M059J (cell line): Measurements from ENCODE around the gene PACSIN1. TPM values are rescaled to one million over a fixed set of nuclear protein-coding genes. Genes with fewer than 3 reads are reported as not detected.

Source experiments
- DNase-seq: peaks from one replicate; pipeline ENCODE4 v3.0.0-alpha.2; 2012; ENCODE audit warnings: low read depth
- total RNA-seq: library from RNA; depleted of rRNA; stranded (reverse); fragments of >200 nt; shearing (Covaris generic); gene quantifications from 2 replicates; pipeline ENCODE4 v1.2.3, GENCODE V29; 2014

Gene PACSIN1
- total RNA-seq, 1 experiment from 2014 or later = 0.20 TPM

DNA sequence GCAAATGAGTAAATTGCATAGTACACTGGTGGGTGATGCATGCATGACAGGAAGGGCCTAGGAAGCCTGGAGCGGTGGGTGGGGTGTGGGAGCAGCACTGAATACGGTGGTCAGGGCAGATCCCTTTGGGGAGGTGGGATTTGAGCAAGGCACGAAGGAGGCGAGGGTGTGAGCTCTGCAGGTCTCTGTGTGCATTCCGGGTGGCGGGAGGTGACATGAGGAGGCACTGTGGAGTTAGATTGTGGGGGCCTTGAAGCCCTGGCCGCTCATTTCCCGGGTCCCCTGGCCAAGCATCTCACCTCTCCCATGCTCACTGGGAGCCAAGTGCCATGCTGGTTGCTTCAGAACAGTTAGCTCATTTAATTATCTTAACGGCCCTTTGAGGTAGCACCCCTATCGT, 96.5 kb downstream of the PACSIN1 start:
- DNase-seq = no peak

- no peak for DNase-seq
Observed at GRCh38 chr6:34562861-34563512, 97.1 kb downstream of the PACSIN1 start.

DNA sequence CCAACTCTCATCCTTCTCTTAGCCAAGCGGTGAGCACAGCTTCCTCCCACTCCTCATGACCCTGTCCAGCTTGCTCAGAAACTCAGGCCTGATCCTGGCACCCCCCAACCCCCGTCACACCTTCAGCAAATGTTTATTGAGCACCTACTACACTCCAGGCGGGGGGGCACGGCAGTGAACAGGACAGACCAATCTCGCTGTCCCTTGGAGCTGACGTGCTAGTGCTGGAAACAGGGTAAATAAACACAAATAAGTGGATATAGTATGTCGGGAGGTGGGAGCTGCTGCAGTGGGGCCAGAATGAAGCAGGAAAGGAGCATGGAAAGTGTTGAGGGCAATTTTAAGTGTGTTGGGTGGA, 97.6 kb downstream of the PACSIN1 start:
- no peak for DNase-seq

- DNase-seq = no peak
Observed at GRCh38 chr6:34564181-34564580, 98.3 kb downstream of the PACSIN1 start.

DNA sequence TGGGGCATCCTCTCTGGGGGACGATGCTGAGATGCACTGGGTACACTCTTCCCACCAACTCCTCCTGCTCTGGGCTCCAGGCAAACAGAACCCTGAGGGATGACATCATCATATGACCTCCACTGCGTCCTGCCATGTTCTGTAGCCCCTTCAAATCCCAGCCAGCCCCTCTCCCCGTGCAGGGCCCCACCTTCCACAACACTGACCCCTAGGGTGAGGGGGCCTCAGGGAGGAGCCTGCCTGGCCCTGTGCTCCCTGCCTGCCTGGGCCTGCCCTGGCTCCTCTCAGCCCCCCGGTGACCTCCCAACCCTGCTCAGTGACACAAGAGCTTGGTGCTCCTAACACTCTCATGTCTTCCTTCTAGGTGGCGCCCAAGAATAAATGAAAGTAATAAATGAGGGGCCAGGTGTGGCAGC, 99.9 kb downstream of the PACSIN1 start:
- no peak for DNase-seq

- DNase-seq = no peak
Observed at GRCh38 chr6:34566830-34567546, 101.1 kb downstream of the PACSIN1 start.

GRCh38 chr6:34568341-34569201, 102.7 kb downstream of the PACSIN1 start:
- peak; percentile 68 for DNase-seq

- no peak for DNase-seq
Observed at GRCh38 chr6:34569361-34569973, 103.6 kb downstream of the PACSIN1 start.

GRCh38 chr6:34570066-34570833, 104.4 kb downstream of the PACSIN1 start:
- DNase-seq = no peak

DNA sequence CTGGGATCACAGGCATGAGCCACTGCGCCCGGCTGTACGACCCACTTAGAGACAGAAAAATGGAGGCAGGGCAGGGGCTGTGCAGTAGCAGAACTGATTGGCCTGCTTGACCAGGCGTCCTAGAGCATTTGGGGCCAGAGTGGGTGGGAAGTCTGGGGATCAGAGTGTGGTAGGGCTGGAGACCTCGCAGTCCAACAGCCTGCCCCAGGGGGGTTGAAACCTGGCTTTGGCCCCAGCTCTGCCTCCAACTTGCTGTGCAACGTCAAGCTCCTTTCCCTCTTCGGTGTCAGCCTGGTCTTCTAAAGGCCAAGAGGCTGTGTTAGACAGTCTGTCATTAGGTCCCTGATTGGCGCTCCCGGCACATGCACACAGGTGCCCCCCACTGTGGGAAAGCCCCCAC, 105.5 kb downstream of the PACSIN1 start:
- no peak for DNase-seq

GRCh38 chr6:34572021-34572420, 106.1 kb downstream of the PACSIN1 start:
- DNase-seq = no peak

GRCh38 chr6:34572585-34572984, 106.7 kb downstream of the PACSIN1 start:
- no peak for DNase-seq

DNA sequence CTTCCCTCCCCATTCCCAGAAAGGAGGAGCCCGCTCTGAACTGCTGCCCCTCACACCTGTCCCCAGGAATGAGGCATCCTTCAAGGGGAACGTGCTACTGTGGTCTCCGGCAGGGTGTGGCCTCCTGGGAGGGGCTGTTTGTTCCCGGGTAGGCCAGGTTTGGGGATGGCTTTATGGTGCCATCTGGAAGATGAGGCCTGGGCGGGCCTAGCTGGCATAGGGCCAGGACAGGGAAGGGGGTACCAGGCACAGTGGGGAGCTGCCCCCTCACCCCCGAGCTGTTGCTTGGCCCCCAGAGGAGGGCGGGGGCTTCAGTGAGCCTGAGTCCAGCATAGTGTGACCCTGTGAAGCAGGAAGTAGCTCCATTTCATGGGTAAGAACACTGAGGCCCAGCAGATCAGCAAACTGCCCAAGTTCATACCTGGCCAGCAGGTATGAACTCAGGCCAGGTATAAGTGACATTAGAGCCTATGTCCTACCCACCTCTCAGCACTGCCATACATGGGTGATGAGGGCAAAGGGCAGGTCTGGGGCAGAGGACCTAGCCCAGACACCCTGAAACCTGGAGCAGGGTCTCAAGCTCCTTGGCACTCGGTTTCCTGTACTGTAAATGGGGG, 107.8 kb downstream of the PACSIN1 start:
- DNase-seq = no peak

DNA sequence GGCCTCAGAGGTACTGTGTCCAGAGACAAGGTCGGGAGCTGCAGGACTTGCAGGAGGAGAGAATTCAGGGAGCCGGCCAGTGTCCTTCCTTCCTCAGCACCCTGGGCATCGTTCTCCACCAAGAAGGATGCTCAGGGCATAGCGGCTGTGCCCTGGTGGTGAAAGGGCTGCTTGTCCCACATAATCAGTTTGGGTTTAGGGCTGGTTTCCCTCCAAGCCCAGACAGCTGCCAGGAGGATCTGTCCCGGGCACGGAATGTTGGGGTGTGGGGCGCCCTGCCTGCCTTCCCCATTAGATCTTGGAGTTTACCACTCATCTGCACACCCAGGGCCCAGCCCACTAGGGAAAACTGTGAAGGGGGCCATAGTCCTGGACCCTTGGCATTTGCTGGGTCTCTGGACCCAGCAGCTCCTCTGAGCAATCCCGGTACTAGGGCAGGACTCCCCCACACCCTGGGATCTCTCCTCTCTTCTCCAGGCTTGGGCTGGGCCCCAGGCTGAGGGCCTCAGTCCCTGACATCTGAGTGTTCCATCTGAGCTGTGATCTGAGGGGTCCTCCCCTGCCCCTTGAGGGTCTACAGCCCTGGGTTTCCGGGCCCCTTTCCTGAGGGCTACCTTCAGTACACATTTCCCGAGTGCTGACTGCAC, 108.9 kb downstream of the PACSIN1 start:
- DNase-seq = no peak

DNA sequence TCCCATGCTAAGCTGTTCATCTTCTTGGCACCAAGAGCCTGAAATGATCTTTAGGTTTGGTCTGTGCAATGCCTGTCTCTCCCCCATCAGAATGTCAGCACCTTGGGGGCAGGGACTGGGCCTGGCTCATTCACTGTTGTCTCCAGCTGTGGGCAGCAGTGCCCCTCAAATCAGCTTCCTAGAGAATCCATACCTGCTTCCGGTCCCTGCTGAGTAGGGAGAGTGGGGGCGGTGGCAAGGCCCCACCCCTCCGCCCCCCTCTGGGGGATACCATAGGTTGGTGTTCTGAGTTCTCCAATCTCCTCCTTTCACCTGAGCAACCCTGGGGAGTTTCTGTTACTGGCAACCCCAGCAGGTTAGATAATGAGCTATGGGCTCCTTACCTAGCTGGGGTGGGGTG, 109.5 kb downstream of the PACSIN1 start:
- DNase-seq = no peak

- DNase-seq = peak; percentile 39
Observed at GRCh38 chr6:34576286-34576955, 110.5 kb downstream of the PACSIN1 start.

DNA sequence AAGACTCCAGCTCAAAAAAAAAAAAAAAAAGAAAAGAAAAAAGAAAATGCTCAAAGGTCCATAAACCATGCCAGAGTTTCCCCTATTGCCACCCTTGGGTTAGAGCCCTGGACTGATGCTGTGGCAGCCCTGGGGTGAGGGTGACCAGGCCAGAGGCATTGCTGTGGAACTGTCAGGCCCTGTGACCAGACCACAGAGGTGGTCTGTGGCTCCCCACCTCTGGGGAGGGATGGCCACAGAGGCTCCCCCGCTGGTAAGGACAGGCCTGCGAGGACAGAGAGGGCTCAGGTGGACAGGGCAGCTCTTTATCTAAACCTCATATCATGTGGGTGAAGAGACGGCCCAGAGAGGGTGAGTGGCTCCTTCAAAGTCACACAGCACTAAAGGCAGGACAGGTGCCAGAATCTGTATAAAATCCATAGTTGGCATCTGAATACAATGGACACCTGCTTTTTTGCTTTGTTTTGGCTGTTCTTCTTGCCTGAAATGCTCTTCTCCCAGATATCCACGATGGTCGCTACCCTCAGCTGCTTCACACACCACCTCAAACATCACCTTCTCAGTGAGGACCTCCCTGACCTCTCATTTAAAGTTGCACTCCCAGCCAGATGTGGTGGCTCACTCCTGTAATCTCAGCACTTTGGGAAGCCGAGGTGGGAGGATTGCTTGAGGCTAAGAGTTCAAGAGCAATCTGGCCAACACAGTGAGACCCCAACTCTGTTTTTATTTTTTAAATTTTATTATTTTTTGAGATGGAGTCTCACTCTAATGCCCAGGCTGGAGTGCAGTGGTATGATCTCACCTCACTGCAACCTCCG, 112.8 kb downstream of the PACSIN1 start:
- DNase-seq = no peak

- no peak for DNase-seq
Observed at GRCh38 chr6:34580707-34581560, 115.1 kb downstream of the PACSIN1 start.
